GM12878 (cell line): ENCODE data around the gene AP3B1.

Experiments
- CBFB ChIP-seq: IDR thresholded peaks from 2 replicates; pipeline ENCODE4 v1.6.1; 2016; ENCODE audit warnings: antibody characterized with exemption, low read depth
- LARP7 ChIP-seq: fragments of 450-650 bp; IDR thresholded peaks from 2 replicates; pipeline ENCODE4 v1.6.1; 2017; ENCODE audit warnings: mild to moderate bottlenecking
- POLR2A ChIP-seq: IDR thresholded peaks from 2 replicates; pipeline ENCODE4 v1.6.1; 2011; ENCODE audit warnings: low read depth, mild to moderate bottlenecking, low read length
- POLR2AphosphoS2 ChIP-seq: IDR thresholded peaks from 2 replicates; pipeline ENCODE4 v1.6.1; 2011; ENCODE audit warnings: low read depth, mild to moderate bottlenecking, low read length, improper control_type of control experiment, moderate library complexity
- POLR2AphosphoS5 ChIP-seq: IDR thresholded peaks from 2 replicates; pipeline ENCODE4 v1.6.1; 2011; ENCODE audit warnings: mild to moderate bottlenecking, low read length, inconsistent platforms
- SMC3 ChIP-seq: IDR thresholded peaks from 2 replicates; pipeline ENCODE4 v1.6.1; 2011; ENCODE audit warnings: low read length, improper control_type of control experiment, borderline replicate concordance
- TF ChIP-seq, protein P1 (sequence below): fragments of 450-650 bp; IDR thresholded peaks from 2 replicates; pipeline ENCODE4 v1.6.1; 2017; ENCODE audit warnings: mild to moderate bottlenecking
- TF ChIP-seq, protein P2 (sequence below), 3 experiments: IDR thresholded peaks in 2 of 3; conservative IDR thresholded peaks in 1 of 3; 2 replicates each; pipeline ENCODE4 v1.5.1; 2011; ENCODE audit warnings: low read depth in 3 of 3, low read length in 3 of 3, mild to moderate bottlenecking in 3 of 3, control low read depth in 2 of 3, moderate library complexity in 2 of 3, inconsistent platforms in 1 of 3, mixed read lengths in 1 of 3; ENCODE audit not compliant: control insufficient read depth in 2 of 3, insufficient read depth in 1 of 3; ENCODE audit errors: extremely low read depth in 1 of 3

DNA sequence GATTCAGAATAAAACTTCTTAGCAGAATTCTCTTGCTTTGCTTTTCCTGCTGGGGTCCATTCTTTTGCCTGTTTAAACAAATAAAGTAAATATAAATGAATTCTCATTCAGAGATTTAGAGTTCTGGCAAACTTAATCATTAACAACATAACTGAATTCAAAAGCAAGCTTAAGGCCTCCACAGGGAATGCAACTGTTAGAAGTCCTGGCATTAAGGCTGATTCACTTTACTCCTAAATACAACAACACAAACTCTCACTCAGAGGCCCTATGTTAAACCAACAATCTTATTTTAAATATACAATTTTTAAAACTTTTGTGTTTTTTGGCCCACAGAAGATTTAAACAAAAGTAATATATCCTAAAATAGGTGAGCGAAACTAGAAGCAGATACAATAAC is 178.3 kb downstream of the AP3B1 start:
- TF ChIP-seq, protein P1, sequence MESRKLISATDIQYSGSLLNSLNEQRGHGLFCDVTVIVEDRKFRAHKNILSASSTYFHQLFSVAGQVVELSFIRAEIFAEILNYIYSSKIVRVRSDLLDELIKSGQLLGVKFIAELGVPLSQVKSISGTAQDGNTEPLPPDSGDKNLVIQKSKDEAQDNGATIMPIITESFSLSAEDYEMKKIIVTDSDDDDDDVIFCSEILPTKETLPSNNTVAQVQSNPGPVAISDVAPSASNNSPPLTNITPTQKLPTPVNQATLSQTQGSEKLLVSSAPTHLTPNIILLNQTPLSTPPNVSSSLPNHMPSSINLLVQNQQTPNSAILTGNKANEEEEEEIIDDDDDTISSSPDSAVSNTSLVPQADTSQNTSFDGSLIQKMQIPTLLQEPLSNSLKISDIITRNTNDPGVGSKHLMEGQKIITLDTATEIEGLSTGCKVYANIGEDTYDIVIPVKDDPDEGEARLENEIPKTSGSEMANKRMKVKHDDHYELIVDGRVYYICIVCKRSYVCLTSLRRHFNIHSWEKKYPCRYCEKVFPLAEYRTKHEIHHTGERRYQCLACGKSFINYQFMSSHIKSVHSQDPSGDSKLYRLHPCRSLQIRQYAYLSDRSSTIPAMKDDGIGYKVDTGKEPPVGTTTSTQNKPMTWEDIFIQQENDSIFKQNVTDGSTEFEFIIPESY = no peak
- TF ChIP-seq POLR2AphosphoS2 (no peak), POLR2AphosphoS5 (no peak), POLR2A (no peak), SMC3 (no peak), CBFB (no peak), LARP7 (no peak)
- TF ChIP-seq, protein P2, sequence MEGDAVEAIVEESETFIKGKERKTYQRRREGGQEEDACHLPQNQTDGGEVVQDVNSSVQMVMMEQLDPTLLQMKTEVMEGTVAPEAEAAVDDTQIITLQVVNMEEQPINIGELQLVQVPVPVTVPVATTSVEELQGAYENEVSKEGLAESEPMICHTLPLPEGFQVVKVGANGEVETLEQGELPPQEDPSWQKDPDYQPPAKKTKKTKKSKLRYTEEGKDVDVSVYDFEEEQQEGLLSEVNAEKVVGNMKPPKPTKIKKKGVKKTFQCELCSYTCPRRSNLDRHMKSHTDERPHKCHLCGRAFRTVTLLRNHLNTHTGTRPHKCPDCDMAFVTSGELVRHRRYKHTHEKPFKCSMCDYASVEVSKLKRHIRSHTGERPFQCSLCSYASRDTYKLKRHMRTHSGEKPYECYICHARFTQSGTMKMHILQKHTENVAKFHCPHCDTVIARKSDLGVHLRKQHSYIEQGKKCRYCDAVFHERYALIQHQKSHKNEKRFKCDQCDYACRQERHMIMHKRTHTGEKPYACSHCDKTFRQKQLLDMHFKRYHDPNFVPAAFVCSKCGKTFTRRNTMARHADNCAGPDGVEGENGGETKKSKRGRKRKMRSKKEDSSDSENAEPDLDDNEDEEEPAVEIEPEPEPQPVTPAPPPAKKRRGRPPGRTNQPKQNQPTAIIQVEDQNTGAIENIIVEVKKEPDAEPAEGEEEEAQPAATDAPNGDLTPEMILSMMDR (IDR thresholded peaks at IDR 0.05 in 2 of 3, conservative IDR thresholded peaks at IDR 0.05 in 1 of 3; ENCODE audit: control insufficient read depth in 2 of 3, extremely low read depth in 1 of 3, insufficient read depth in 1 of 3, low read depth in 3 of 3, low read length in 3 of 3) = no peak
